Activated B cell treated with CpG ODN at 0.5 μM for 24 hours (primary cell): ENCODE data around the gene GRAP. TPM values are rescaled to one million over a fixed set of nuclear protein-coding genes. Genes with fewer than 3 reads are reported as not detected.

Experiments used
- ATAC-seq: fragments of 200-7000 bp; cut with Tn5 transposase; one replicate; pipeline ENCODE4 v1.10.0; 2021; ENCODE audit warnings: low read depth, mild to moderate bottlenecking, moderate library complexity
- CTCF ChIA-PET: fragments of 350-600 bp; sonication (Branson Sonifier 250); formaldehyde crosslinking; loops from one replicate; lab custom pipeline; 2021; ENCODE audit warnings: antibody characterized with exemption; lab: Charles Lee
- POLR2A ChIA-PET: fragments of 350-600 bp; sonication (Branson Sonifier 250); formaldehyde crosslinking; loops from one replicate; lab custom pipeline; 2021; ENCODE audit warnings: antibody characterized with exemption; lab: Charles Lee
- DNase-seq: peaks from one replicate; pipeline ENCODE4 v3.0.0; 2022
- H3K27ac Mint-ChIP-seq: one replicate; pipeline ENCODE4 v1.8.0; 2020; ENCODE audit warnings: mixed read lengths
- H3K27me3 Mint-ChIP-seq: one replicate; pipeline ENCODE4 v1.8.0; 2021; ENCODE audit warnings: mixed read lengths
- H3K36me3 Mint-ChIP-seq: one replicate; pipeline ENCODE4 v1.8.0; 2021; ENCODE audit warnings: low read depth, mixed read lengths
- H3K4me1 Mint-ChIP-seq: one replicate; pipeline ENCODE4 v1.8.0; 2021; ENCODE audit warnings: mixed read lengths
- H3K4me3 Mint-ChIP-seq: one replicate; pipeline ENCODE4 v1.8.0; 2020; ENCODE audit warnings: mild to moderate bottlenecking, mixed read lengths
- H3K9me3 Mint-ChIP-seq: one replicate; pipeline ENCODE4 v1.8.0; 2020; ENCODE audit warnings: mixed read lengths
- CTCF ChIP-seq: fragments of 200-600 bp; IDR thresholded peaks from one replicate; pipeline ENCODE4 v1.8.0; 2022; ENCODE audit warnings: antibody characterized with exemption, mild to moderate bottlenecking
- intact Hi-C: fragments of 100-400 bp; cut with micrococcal nuclease; formaldehyde crosslinking; loops from one replicate; pipeline ENCODE4 v1.15.1; 2024
- total RNA-seq: library from RNA; stranded (reverse); gene quantifications from 2 replicates; pipeline ENCODE4 v1.2.3, GENCODE V29; 2022

GRAP gene
- total RNA-seq, 1 donor from 2014 or later: 39.2 TPM

GRCh38 chr17:18981642-18982424 lies 64.9 kb downstream of the GRAP start:
- Mint-ChIP-seq H3K27me3 (no peaks in the 10 kb centered on the region), H3K4me1 (no peaks in the 10 kb centered on the region), H3K27ac (no peak overlapping the region), H3K36me3 (peaks cover 54% of the 10 kb centered on the region), H3K9me3 (no peaks in the 10 kb centered on the region), H3K4me3 (no peak overlapping the region)
- intact Hi-C loops: no loop called here
- DNase-seq (no peak), ATAC-seq (no peak)
- ChIA-PET POLR2A (no interaction called here), CTCF (no interaction called here)
- no peak for TF ChIP-seq CTCF

GRCh38 chr17:18981335-18981641 lies 65.5 kb downstream of the GRAP start:
- Mint-ChIP-seq H3K4me1 (no peaks in the 10 kb centered on the region), H3K9me3 (no peaks in the 10 kb centered on the region), H3K27ac (no peak overlapping the region), H3K36me3 (peaks cover 57% of the 10 kb centered on the region), H3K4me3 (no peak overlapping the region), H3K27me3 (no peaks in the 10 kb centered on the region)
- no peak for ATAC-seq
- intact Hi-C loops: no loop called here
- TF ChIP-seq CTCF: no peak
- no peak for DNase-seq
- ChIA-PET POLR2A (no interaction called here), CTCF (no interaction called here)

- Mint-ChIP-seq H3K27ac (no peak overlapping the region), H3K27me3 (no peaks in the 10 kb centered on the region), H3K9me3 (no peaks in the 10 kb centered on the region), H3K4me1 (no peaks in the 10 kb centered on the region), H3K36me3 (peaks cover 53% of the 10 kb centered on the region), H3K4me3 (no peak overlapping the region)
- intact Hi-C loops: no loop called here
- ATAC-seq: no peak
- CTCF ChIA-PET: no interaction called here
- DNase-seq: no peak
- no peak for TF ChIP-seq CTCF
- POLR2A ChIA-PET: no interaction called here
Observed at GRCh38 chr17:18980682-18981334, 65.9 kb downstream of the GRAP start.

- H3K36me3 Mint-ChIP-seq: peaks cover 51% of the 10 kb centered on the region
- POLR2A ChIA-PET: no interaction called here
- H3K4me3 Mint-ChIP-seq: no peak overlapping the region
- intact Hi-C loops: no loop called here
- DNase-seq (no peak), ATAC-seq (no peak)
- no peak overlapping the region for H3K27ac Mint-ChIP-seq
- H3K4me1 Mint-ChIP-seq: no peaks in the 10 kb centered on the region
- CTCF ChIA-PET: interaction anchor here (1.7 kb wide), 1 partner anchor 18 kb away, joined by 5 read pairs; no protein-coding TSS in a partner anchor
- TF ChIP-seq CTCF: no peak
- H3K9me3 Mint-ChIP-seq: no peaks in the 10 kb centered on the region
- no peaks in the 10 kb centered on the region for H3K27me3 Mint-ChIP-seq
Observed at GRCh38 chr17:18978655-18979054, 68.1 kb downstream of the GRAP start.

- POLR2A ChIA-PET: no interaction called here
- no peak for TF ChIP-seq CTCF
- no peaks in the 10 kb centered on the region for H3K4me1 Mint-ChIP-seq
- DNase-seq: no peak
- CTCF ChIA-PET: interaction anchor here (1.7 kb wide), 1 partner anchor 17 kb away, joined by 5 read pairs; no protein-coding TSS in a partner anchor
- H3K27me3 Mint-ChIP-seq: no peaks in the 10 kb centered on the region
- intact Hi-C loops: no loop called here
- no peak overlapping the region for H3K4me3 Mint-ChIP-seq
- H3K36me3 Mint-ChIP-seq: peaks cover 52% of the 10 kb centered on the region
- no peaks in the 10 kb centered on the region for H3K9me3 Mint-ChIP-seq
- ATAC-seq: no peak
- no peak overlapping the region for H3K27ac Mint-ChIP-seq
Observed at GRCh38 chr17:18978050-18978449, 68.7 kb downstream of the GRAP start.
